Measurements from ENCODE around the gene UIMC1. TPM values are rescaled to one million over a fixed set of nuclear protein-coding genes. Genes with fewer than 3 reads are reported as not detected.

Gene UIMC1
- total and polyA plus RNA-seq, 3 donors from 2014 or later: 78.3 to 141 (median 89.9) TPM

- no peak for DNase-seq
- TF ChIP-seq CTCF (IDR thresholded peaks at IDR 0.05) (no peak), POLR2A (IDR thresholded peaks at IDR 0.05) (no peak)
- H3K4me1 ChIP-seq: no peaks in the 10 kb centered on the region
- H3K27ac ChIP-seq: no peak overlapping the region
- H3K27me3 ChIP-seq: no peaks in the 10 kb centered on the region
- H3K36me3 ChIP-seq (ENCODE audit: low read depth, missing control alignments): no peaks in the 10 kb centered on the region
- intact Hi-C loops (cut with DNase I; ENCODE audit: low total_unique reads): no loop called here
- WGBS, 2 donors: 83 to 100% methylated on average over 1 of the region's 1 CpG
- no peaks in the 10 kb centered on the region for H3K9me3 ChIP-seq
- H3K4me3 ChIP-seq: no peak overlapping the region
Observed at GRCh38 chr5:176906126-176906525, 100.5 kb downstream of the UIMC1 start.

- no peaks in the 10 kb centered on the region for H3K27me3 ChIP-seq
- 84 to 89% methylated on average over 3 of the region's 3 CpGs for WGBS, 2 donors
- TF ChIP-seq POLR2A (IDR thresholded peaks at IDR 0.05) (no peak), CTCF (IDR thresholded peaks at IDR 0.05) (no peak)
- intact Hi-C loops (cut with DNase I; ENCODE audit: low total_unique reads): no loop called here
- no peak for DNase-seq
- H3K9me3 ChIP-seq: no peaks in the 10 kb centered on the region
- no peaks in the 10 kb centered on the region for H3K4me1 ChIP-seq
- H3K4me3 ChIP-seq: no peak overlapping the region
- no peaks in the 10 kb centered on the region for H3K36me3 ChIP-seq (ENCODE audit: low read depth, missing control alignments)
- H3K27ac ChIP-seq: no peak overlapping the region
Observed at GRCh38 chr5:176904276-176904675, 102.3 kb downstream of the UIMC1 start.

- TF ChIP-seq CTCF (IDR thresholded peaks at IDR 0.05): no peak
- TF ChIP-seq POLR2A (IDR thresholded peaks at IDR 0.05): no peak
- Histone ChIP-seq H3K36me3 (ENCODE audit: low read depth, missing control alignments) (no peaks in the 10 kb centered on the region), H3K27me3 (no peaks in the 10 kb centered on the region), H3K27ac (no peak overlapping the region), H3K4me1 (no peaks in the 10 kb centered on the region), H3K9me3 (no peaks in the 10 kb centered on the region), H3K4me3 (no peak overlapping the region)
- no peak for DNase-seq
- intact Hi-C loops (cut with DNase I; ENCODE audit: low total_unique reads): no loop called here
- WGBS, 2 donors: 88 to 89% methylated on average over 5 of the region's 5 CpGs
Observed at GRCh38 chr5:176902911-176903664, 103.5 kb downstream of the UIMC1 start.

GRCh38 chr5:176902102-176902814 lies 104.3 kb downstream of the UIMC1 start:
- Histone ChIP-seq H3K9me3 (no peaks in the 10 kb centered on the region), H3K4me1 (no peaks in the 10 kb centered on the region), H3K27ac (no peak overlapping the region), H3K27me3 (no peaks in the 10 kb centered on the region), H3K4me3 (no peak overlapping the region), H3K36me3 (ENCODE audit: low read depth, missing control alignments) (no peaks in the 10 kb centered on the region)
- WGBS, 2 donors: 82 to 90% methylated on average over 6 of the region's 6 CpGs
- no peak for TF ChIP-seq CTCF (IDR thresholded peaks at IDR 0.05)
- TF ChIP-seq POLR2A (IDR thresholded peaks at IDR 0.05): no peak
- intact Hi-C loops (cut with DNase I; ENCODE audit: low total_unique reads): no loop called here
- DNase-seq: no peak

All from testis (tissue), 3 donors.